ENCODE data around the gene USE1.
"Not testable (repeated sequence)": the region's sequence is repeated elsewhere in the genome, so short reads cannot be mapped to it uniquely, and the experiment has no call there.

USE1 gene

DNA sequence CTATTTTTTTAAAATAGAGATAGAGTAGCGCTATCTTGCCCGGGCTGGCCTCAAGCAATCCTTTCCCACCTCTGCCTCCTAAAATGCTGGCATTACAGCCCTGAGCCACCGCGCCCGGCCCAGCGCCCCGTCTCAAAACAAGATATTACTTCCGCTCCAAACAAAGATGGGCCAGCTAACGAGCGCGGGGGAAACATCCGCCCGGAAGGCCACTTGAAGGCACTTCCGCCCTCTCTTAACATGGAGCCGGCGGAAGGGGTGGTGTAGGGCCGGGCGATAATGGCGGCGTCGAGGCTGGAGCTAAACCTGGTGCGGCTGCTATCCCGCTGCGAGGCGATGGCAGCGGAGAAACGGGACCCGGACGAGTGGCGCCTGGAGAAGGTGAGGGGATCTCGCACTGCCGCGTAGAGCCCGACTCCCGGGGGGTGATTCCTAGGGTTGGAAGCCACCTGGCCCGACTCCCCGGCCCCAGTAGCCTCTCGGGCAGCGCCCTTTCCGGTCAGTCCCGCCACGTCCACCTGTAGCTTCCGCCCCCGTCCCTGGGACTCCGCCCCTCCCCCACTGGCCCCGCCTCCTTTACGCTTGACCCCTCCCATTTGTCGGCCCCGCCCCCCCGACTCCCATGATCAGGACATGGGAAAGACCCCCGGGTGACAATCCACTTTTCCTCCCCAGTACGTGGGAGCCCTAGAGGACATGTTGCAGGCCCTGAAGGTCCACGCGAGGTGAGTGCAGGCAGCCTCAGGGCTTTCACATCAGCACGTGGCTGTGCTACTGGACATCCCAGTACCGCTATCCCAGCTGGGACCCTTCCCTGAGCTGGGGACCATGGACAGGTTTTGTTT is at the start of gene USE1:
Gene USE1, plus strand, starts transcription at position 231 of the 845 bp plus-strand sequence. Its CDS starts 49 bp downstream, at position 280.
- DNase-seq (ENCODE audit: low read depth): peak; percentile 89

GRCh38 chr19:17165715-17166114 is 49.4 kb upstream of the USE1 start:
- no peak for DNase-seq (ENCODE audit: low read depth)

DNA sequence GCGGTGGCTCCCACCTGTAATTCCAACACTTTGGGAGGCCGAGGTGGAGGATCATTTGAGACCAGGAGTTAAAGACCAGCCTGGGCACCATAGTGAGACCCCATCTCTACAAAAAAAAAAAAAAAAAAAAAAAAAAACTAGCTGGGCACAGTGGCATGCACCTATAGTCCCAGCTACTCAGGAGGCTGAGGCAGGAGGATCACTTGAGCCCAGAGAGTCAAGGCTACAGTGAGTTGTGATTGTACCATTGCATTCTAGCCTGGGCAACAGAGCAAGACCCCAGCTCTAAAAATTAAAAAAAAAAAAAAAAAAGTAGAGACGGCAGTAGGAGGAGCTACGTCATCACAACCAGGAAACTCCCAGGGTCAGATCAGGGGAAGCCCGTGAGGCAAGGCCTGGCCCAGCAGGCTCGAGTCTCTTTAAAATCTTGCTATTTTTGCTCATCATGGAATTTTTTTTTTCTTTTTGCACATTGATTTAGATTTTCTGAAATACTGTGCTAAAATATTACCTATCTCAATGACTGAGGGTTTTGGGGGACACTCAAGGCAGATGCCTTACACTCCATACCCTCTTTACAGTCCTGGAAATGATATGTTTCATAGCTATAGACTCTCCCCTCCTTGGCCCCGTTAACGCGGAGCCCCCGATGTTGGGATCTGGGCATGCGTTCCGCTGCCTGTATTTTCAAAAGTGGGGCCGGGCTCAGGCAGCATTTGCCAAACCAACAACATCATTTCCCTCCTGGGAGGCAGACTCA is 44.4 kb upstream of the USE1 start:
- DNase-seq (ENCODE audit: low read depth): no peak

DNA sequence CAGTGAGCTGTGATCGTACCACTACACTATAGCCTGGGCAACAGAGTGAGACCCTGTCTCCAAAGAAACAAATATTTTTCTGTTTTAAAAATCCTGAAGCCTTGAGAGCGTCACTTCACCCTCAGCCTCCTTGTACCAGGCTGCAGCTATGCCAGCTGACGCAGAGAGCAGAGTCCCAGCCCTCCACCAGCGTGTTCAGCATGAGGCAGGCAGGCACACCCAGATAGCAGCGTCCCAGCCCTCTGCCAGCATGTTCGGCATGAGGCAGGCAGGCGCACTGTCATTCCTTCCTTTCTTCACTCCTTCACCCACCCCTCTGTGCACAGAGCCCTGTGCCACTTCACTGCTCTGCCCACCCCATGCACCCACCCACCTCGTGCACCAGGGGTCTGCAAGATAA is 43.3 kb upstream of the USE1 start:
- DNase-seq (ENCODE audit: low read depth): no peak

DNA sequence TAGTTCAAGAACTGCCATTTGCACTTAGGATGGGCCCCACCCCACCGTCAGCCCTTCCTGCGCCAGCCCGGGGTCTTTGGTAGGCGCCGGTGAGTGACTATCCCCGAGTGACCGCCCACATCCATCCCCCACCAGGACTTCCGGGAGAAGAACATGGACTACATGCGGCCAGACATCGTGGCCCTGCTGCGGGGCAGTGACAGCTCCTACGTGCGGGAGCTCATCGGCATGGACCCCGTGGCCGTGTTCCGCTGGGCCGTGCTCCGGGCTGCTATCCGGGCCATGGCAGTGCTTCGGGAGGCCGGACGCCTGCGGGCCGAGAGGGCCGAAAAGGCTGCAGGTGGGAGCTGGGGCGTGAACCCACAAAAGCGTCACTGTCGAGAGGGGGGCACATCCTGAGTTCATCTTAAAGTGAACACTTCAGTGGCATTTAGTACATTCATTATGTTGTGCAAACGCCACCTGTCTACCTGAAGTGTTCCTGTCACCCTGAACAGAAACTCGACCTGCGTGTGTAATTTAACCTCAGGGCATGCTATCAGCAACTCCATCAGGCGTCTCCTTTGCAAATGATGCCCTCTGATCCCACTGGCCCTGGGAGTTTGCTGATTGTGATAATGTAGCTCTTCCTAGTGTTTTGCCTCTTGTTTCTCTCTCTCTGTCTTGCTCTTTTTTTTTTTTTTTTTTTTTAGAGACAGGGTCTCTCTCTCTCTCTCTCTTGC is 42.4 kb upstream of the USE1 start:
- no peak for DNase-seq (ENCODE audit: low read depth)

- no peak for DNase-seq (ENCODE audit: low read depth)
These were observed 36.9 kb upstream of the USE1 start for GRCh38 chr19:17178291-17178690.

DNA sequence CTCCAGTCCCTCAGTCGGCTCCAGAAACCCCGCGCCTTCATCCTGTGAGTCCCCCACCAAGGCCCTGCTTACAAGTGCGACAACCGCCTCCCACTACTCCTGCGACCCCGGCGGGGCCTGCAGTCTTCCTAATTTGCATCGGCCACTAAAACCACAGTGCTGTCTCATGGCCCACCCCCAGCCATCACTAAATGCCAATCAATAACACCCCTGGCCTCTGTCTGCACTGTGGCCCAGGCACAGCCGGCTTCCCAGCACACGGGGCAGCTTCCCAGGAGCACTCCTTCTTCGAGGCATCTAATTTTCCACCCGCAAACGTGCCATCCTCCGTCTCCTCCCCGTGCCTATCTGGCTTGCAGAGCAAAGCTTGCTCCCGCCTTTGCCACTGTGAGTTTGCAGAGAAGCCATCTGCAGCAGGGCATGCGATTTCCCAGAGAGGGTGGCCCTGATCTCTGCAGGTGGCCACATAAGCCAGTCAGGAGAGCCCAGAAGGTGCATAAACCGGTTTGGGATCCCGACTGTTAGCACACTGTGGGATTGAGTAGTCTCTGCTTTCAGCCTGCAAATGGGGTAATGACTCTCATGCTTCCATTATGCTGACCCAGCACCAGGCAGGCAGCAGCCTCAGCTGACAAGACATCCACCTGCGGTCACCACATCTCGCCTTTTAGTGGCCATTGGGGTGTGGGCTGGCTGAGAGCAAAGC is 34.0 kb upstream of the USE1 start:
- no peak for DNase-seq (ENCODE audit: low read depth)

DNA sequence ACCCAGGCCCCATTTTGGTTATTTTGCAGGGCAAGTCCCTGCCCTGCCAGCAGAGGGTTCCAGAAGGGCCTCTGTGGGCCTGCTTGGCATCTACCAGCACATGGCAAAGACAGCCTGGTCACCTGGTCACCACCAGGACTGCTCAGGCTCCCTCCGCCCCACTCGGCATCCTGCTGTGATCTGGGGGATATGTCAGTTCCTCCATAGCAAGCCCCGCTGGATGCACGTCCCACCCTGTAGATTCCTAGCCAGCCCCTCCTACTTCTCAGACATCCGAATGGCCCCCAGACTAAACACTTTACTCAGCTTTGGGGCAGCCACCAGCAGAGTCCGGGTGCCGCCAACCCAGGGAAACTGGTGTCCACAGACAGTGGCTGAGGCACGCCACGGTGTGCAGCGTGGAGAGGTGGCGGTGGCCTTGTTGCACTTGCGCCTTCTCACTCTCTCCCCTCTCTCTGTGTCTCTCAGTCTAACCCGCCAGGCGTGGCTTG is 31.8 kb upstream of the USE1 start:
- DNase-seq (ENCODE audit: low read depth): no peak

DNA sequence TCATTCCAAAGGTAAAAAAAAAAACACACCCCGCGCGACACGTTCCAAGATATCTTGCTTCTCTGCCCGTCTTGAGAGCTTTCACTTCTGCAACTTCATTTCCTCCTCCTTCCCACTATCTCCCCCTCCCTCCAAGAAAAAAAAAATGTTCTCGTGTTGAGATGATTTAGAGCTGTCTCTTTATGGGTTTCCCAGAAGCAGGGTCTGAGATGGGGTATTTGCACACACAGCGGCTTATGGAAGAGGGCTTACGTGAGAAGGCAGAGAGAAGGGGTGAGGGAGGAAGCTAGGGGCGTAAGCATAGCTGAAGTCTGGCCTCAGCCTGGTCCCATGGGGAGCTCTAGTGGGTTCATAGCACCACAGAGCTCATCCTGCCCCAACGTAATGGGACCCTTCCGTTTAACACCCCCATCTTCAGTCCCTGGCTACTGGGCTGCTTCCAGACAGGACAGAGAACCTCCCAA is 31.3 kb upstream of the USE1 start:
- DNase-seq (ENCODE audit: low read depth): peak; percentile 8

DNA sequence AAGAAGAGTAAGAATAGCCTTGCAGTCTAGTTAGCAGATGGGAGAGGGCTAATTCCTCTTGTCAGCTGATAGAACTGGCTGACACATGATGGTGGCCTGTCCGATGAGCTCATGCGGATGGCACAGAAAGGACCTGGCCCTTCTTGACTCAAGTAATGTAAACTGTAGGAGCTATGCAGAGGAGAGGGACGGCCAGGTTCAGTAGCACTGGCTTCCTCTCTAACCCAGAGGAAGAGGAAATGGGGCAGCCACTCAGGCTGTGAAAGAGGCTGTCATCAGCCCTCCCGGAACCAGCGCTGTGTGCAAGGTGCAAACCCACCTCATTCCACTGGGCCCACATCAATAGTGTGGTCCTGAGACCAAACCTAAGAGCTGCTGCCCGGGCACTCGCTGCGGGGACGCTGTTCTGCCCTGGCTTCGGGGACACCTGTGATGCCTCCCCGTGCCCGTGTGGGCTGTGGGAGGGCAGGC is 30.8 kb upstream of the USE1 start:
- peak; percentile 14 for DNase-seq (ENCODE audit: low read depth)

DNA sequence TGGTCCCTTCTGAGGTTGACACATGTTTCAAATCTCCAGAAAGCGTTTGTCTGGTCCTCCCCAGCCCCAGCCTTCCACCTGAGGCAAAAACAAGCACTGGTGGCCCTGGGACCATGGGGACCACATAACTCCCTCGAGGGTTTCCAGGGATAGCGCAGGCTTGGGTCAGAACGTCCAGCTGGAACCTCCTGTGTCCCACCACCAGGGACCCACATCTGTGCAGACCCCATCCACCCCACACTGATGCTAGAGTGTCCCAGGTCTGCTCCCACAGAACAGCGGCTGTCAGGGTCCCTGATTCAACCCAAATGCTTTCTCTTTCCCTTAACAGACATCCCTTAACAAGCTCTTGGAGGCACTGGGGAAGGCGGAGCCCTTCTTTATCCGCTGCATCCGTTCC is 29.6 kb upstream of the USE1 start:
- no peak for DNase-seq (ENCODE audit: low read depth)

- DNase-seq (ENCODE audit: low read depth): not testable (repeated sequence)
These were observed 23.4 kb upstream of the USE1 start for GRCh38 chr19:17191736-17192135.

GRCh38 chr19:17192751-17193150 is 22.4 kb upstream of the USE1 start:
- DNase-seq (ENCODE audit: low read depth): no peak

GRCh38 chr19:17194608-17195007 is 20.5 kb upstream of the USE1 start:
- DNase-seq (ENCODE audit: low read depth): no peak

GRCh38 chr19:17195106-17195505 is 20.1 kb upstream of the USE1 start:
- DNase-seq (ENCODE audit: low read depth): no peak

GRCh38 chr19:17196610-17197009 is 18.5 kb upstream of the USE1 start:
- no peak for DNase-seq (ENCODE audit: low read depth)

DNA sequence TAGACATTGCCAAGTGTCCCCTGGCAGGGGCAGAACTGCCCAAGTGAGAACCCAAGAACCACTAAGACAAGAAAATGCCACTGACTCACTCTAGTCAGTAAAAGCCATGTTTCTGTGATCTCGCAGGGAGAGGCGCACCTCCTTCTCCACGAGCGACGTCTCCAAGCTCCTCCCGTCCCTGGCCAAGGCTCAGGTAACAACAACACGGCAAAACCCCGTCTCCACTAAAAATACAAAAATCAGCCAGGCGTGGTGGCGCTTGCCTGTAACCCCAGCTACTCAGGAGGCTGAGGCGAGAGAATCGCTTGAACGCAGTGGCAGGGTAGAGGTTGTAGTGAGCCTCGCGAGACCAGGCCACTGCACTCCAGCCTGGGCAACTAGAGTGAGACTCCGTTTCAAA is 17.5 kb upstream of the USE1 start:
- DNase-seq (ENCODE audit: low read depth): no peak

GRCh38 chr19:17200408-17201079 is 14.6 kb upstream of the USE1 start:
- no peak for DNase-seq (ENCODE audit: low read depth)

- no peak for DNase-seq (ENCODE audit: low read depth)
These were observed 12.9 kb upstream of the USE1 start for GRCh38 chr19:17202249-17202648.

GRCh38 chr19:17202713-17203112 is 12.4 kb upstream of the USE1 start:
- DNase-seq (ENCODE audit: low read depth): no peak

Measured in amniotic epithelial cell (primary cell).